GM23338 (cell line): ENCODE results near the gene KRT71. TPM values are rescaled to one million over a fixed set of nuclear protein-coding genes. Genes with fewer than 3 reads are reported as not detected.

Source experiments
- ATAC-seq: fragments of 200-7000 bp; cut with Tn5 transposase; 3 replicates; pipeline ENCODE4 v1.9.1; 2020
- DNase-seq: peaks from one replicate; pipeline ENCODE4 v3.0.0-alpha.2; 2015; ENCODE audit warnings: low spot score
- H2AFZ ChIP-seq: fragments of 200-600 bp; sonication (generic); 2 replicates; pipeline ENCODE4 v1.8.0; 2016; ENCODE audit warnings: antibody characterized with exemption, mild to moderate bottlenecking, moderate library complexity
- H3F3A ChIP-seq: fragments of 200-600 bp; sonication (generic); replicated peaks from 2 replicates; pipeline ENCODE4 v1.8.0; 2017; ENCODE audit warnings: antibody characterized with exemption, mixed run types, low read depth
- H3K27ac ChIP-seq: fragments of 200-600 bp; sonication (generic); 2 replicates; pipeline ENCODE4 v1.6.1; 2016; ENCODE audit warnings: low read depth
- H3K27me3 ChIP-seq: fragments of 200-600 bp; sonication (generic); 2 replicates; pipeline ENCODE4 v1.8.0; 2016; ENCODE audit warnings: mild to moderate bottlenecking, mixed run types, moderate library complexity; ENCODE audit not compliant: insufficient read depth
- H3K36me3 ChIP-seq: fragments of 200-600 bp; sonication (generic); 2 replicates; pipeline ENCODE4 v1.8.0; 2016; ENCODE audit warnings: mild to moderate bottlenecking; ENCODE audit not compliant: insufficient read depth
- H3K4me1 ChIP-seq: fragments of 200-600 bp; sonication (generic); 2 replicates; pipeline ENCODE4 v1.8.0; 2016; ENCODE audit warnings: mild to moderate bottlenecking, moderate library complexity; ENCODE audit not compliant: insufficient read depth
- H3K4me2 ChIP-seq: fragments of 200-600 bp; sonication (generic); 2 replicates; pipeline ENCODE4 v1.7.1; 2017; ENCODE audit warnings: mixed run types
- H3K4me3 ChIP-seq: fragments of 200-600 bp; sonication (generic); 2 replicates; pipeline ENCODE4 v1.6.1; 2016; ENCODE audit warnings: mixed run types
- H3K79me2 ChIP-seq: fragments of 200-600 bp; sonication (generic); replicated peaks from 2 replicates; pipeline ENCODE4 v1.8.0; 2017; ENCODE audit warnings: mild to moderate bottlenecking; ENCODE audit not compliant: insufficient read depth
- H3K9me2 ChIP-seq: fragments of 200-600 bp; sonication (generic); 2 replicates; pipeline ENCODE4 v1.8.0; 2017; ENCODE audit not compliant: insufficient read depth
- H4K20me1 ChIP-seq: fragments of 200-600 bp; sonication (generic); replicated peaks from 2 replicates; pipeline ENCODE4 v1.8.0; 2017; ENCODE audit warnings: mild to moderate bottlenecking; ENCODE audit not compliant: insufficient read depth
- H3K27ac Mint-ChIP-seq: 2 replicates; pipeline ENCODE4 v1.8.0; 2020; ENCODE audit warnings: inconsistent platforms, mild to moderate bottlenecking, moderate library complexity, mixed read lengths
- H3K27me3 Mint-ChIP-seq: 3 replicates; pipeline ENCODE4 v1.8.0; 2022; ENCODE audit warnings: low read depth, mild to moderate bottlenecking, moderate library complexity, mixed read lengths, inconsistent platforms; ENCODE audit not compliant: insufficient read depth, poor library complexity
- H3K36me3 Mint-ChIP-seq: 3 replicates; pipeline ENCODE4 v1.8.0; 2021; ENCODE audit warnings: low read depth, mild to moderate bottlenecking, inconsistent platforms, moderate library complexity, mixed read lengths
- H3K4me1 Mint-ChIP-seq: 3 replicates; pipeline ENCODE4 v1.8.0; 2020; ENCODE audit warnings: mild to moderate bottlenecking, inconsistent platforms, mixed read lengths
- H3K4me3 Mint-ChIP-seq: 3 replicates; pipeline ENCODE4 v1.8.0; 2021; ENCODE audit warnings: moderate library complexity, mild to moderate bottlenecking, inconsistent platforms, mixed read lengths
- H3K9me3 Mint-ChIP-seq: 3 replicates; pipeline ENCODE4 v1.8.0; 2020; ENCODE audit warnings: moderate library complexity, mild to moderate bottlenecking, inconsistent platforms, mixed read lengths
- CREB1 ChIP-seq: fragments of 250-450 bp; sonication (Bioruptor Pico); IDR thresholded peaks from 2 replicates; pipeline ENCODE4 v1.5.0; 2020; ENCODE audit warnings: low read depth, mild to moderate bottlenecking, moderate library complexity
- CTCF ChIP-seq, 2 experiments: fragments of 200-600 bp in 1 of 2; sonication (generic) in 1 of 2; conservative IDR thresholded peaks; 2 replicates each; pipeline versions ENCODE4 v1.5.1 to v1.6.1; 2016 to 2017; ENCODE audit warnings: antibody characterized with exemption in 2 of 2, low read depth in 2 of 2, mild to moderate bottlenecking in 2 of 2, moderate library complexity in 1 of 2
- EZH2 ChIP-seq: fragments of 200-600 bp; sonication (generic); IDR thresholded peaks from one replicate; pipeline ENCODE4 v1.8.0; 2017; ENCODE audit warnings: antibody characterized with exemption, mild to moderate bottlenecking, low read depth; ENCODE audit not compliant: unreplicated experiment
- EZH2phosphoT487 ChIP-seq: fragments of 200-600 bp; sonication (generic); IDR thresholded peaks from one replicate; pipeline ENCODE4 v1.8.1; 2018; ENCODE audit warnings: antibody characterized with exemption; ENCODE audit not compliant: unreplicated experiment
- JUNB ChIP-seq: IDR thresholded peaks from one replicate; pipeline ENCODE4 v1.6.1; 2016; ENCODE audit warnings: antibody characterized with exemption; ENCODE audit not compliant: unreplicated experiment
- NANOG ChIP-seq: IDR thresholded peaks from 2 replicates; pipeline ENCODE4 v1.6.1; 2016; ENCODE audit warnings: antibody characterized with exemption, borderline replicate concordance
- POLR2AphosphoS5 ChIP-seq: IDR thresholded peaks from 2 replicates; pipeline ENCODE4 v1.6.1; 2016; ENCODE audit warnings: antibody characterized with exemption, low read depth
- STAT1 ChIP-seq: IDR thresholded peaks from one replicate; pipeline ENCODE4 v1.6.1; 2016; ENCODE audit warnings: antibody characterized with exemption; ENCODE audit not compliant: unreplicated experiment
- ZNF114 ChIP-seq: fragments of 250-450 bp; sonication (Bioruptor Pico); IDR thresholded peaks from 2 replicates; pipeline ENCODE4 v1.5.0; 2020; ENCODE audit warnings: mild to moderate bottlenecking, moderate library complexity
- ZNF331 ChIP-seq: fragments of 250-450 bp; sonication (Bioruptor Pico); IDR thresholded peaks from 2 replicates; pipeline ENCODE4 v1.5.0; 2020; ENCODE audit warnings: low read depth, mild to moderate bottlenecking, moderate library complexity
- polyA plus RNA-seq: library from polyadenylated mRNA; unstranded; fragments of >200 nt; fragmentation: Nextera tagmentation; extraction: Ambion mirVana; gene quantifications from 2 replicates; pipeline ENCODE4 v1.2.1, GENCODE V29; 2016
- total RNA-seq: library from RNA; depleted of rRNA; stranded (reverse); fragments of >200 nt; shearing (Covaris generic); gene quantifications from 2 replicates; pipeline ENCODE4 v1.2.3, GENCODE V29; 2014
- TF ChIP-seq, protein P1 (sequence below): IDR thresholded peaks from 2 replicates; pipeline ENCODE4 v1.6.1; 2016; ENCODE audit warnings: antibody characterized with exemption
- TF ChIP-seq, protein P2 (sequence below): IDR thresholded peaks from one replicate; pipeline ENCODE4 v1.6.1; 2018; ENCODE audit warnings: antibody characterized with exemption; ENCODE audit not compliant: unreplicated experiment
- TF ChIP-seq, protein P3 (sequence below): fragments of 250-450 bp; sonication (Bioruptor Pico); IDR thresholded peaks from 2 replicates; pipeline ENCODE4 v1.5.0; 2020; ENCODE audit warnings: mild to moderate bottlenecking, moderate library complexity

Gene KRT71
- total and polyA plus RNA-seq, 2 experiments from 2014 or later: not detected

DNA sequence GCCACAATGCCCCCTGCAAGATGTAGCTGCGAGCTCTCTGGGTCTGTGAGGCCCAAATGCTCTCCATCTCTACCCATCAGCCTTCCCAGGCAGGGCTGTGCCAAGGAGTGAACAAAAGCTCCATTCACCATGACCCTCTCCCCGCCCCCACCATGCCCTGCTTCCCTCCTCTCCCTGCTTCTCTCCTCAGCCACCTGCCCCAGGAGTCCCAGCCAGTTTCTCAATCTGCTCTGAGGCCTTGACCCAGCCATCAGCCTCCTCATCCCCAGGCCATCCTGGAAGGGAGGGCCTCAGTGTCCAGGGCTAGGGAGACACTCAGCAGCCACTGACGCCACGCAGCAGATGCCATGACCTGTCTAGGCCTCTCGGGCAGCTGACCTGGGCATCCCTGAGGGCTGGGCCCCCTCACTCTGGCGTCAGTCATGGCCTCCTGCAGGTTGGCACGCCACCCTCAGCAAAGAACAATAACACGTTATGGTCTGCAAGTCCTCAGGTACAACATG lies 24.3 kb downstream of the KRT71 start:
- no peak overlapping the region for H3K4me3 Mint-ChIP-seq
- H3K4me2 ChIP-seq: no peak overlapping the region
- H3K27ac ChIP-seq: no peak overlapping the region
- H3K27me3 ChIP-seq: no peaks in the 10 kb centered on the region
- no peaks in the 10 kb centered on the region for H3K4me1 ChIP-seq
- no peaks in the 10 kb centered on the region for H4K20me1 ChIP-seq
- no peaks in the 10 kb centered on the region for H3K36me3 Mint-ChIP-seq
- H3K9me3 Mint-ChIP-seq: no peaks in the 10 kb centered on the region
- H3K79me2 ChIP-seq: no peaks in the 10 kb centered on the region
- no peak overlapping the region for H2AFZ ChIP-seq
- no peaks in the 10 kb centered on the region for H3F3A ChIP-seq
- ATAC-seq (no peak), DNase-seq (no peak)
- no peaks in the 10 kb centered on the region for H3K9me2 ChIP-seq
- TF ChIP-seq ZNF114 (CRISPR knock-in tag) (no peak), NANOG (no peak), JUNB (no peak), CTCF (conservative IDR thresholded peaks at IDR 0.05; ENCODE audit: low read depth in 2 of 2) (no peak), CREB1 (CRISPR knock-in tag) (no peak), POLR2AphosphoS5 (no peak), STAT1 (no peak), EZH2phosphoT487 (no peak), ZNF331 (no peak), EZH2 (no peak)
- TF ChIP-seq, protein P1, sequence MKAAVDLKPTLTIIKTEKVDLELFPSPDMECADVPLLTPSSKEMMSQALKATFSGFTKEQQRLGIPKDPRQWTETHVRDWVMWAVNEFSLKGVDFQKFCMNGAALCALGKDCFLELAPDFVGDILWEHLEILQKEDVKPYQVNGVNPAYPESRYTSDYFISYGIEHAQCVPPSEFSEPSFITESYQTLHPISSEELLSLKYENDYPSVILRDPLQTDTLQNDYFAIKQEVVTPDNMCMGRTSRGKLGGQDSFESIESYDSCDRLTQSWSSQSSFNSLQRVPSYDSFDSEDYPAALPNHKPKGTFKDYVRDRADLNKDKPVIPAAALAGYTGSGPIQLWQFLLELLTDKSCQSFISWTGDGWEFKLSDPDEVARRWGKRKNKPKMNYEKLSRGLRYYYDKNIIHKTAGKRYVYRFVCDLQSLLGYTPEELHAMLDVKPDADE: no peak
- TF ChIP-seq, protein P2, sequence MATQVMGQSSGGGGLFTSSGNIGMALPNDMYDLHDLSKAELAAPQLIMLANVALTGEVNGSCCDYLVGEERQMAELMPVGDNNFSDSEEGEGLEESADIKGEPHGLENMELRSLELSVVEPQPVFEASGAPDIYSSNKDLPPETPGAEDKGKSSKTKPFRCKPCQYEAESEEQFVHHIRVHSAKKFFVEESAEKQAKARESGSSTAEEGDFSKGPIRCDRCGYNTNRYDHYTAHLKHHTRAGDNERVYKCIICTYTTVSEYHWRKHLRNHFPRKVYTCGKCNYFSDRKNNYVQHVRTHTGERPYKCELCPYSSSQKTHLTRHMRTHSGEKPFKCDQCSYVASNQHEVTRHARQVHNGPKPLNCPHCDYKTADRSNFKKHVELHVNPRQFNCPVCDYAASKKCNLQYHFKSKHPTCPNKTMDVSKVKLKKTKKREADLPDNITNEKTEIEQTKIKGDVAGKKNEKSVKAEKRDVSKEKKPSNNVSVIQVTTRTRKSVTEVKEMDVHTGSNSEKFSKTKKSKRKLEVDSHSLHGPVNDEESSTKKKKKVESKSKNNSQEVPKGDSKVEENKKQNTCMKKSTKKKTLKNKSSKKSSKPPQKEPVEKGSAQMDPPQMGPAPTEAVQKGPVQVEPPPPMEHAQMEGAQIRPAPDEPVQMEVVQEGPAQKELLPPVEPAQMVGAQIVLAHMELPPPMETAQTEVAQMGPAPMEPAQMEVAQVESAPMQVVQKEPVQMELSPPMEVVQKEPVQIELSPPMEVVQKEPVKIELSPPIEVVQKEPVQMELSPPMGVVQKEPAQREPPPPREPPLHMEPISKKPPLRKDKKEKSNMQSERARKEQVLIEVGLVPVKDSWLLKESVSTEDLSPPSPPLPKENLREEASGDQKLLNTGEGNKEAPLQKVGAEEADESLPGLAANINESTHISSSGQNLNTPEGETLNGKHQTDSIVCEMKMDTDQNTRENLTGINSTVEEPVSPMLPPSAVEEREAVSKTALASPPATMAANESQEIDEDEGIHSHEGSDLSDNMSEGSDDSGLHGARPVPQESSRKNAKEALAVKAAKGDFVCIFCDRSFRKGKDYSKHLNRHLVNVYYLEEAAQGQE: no peak
- TF ChIP-seq, protein P3, sequence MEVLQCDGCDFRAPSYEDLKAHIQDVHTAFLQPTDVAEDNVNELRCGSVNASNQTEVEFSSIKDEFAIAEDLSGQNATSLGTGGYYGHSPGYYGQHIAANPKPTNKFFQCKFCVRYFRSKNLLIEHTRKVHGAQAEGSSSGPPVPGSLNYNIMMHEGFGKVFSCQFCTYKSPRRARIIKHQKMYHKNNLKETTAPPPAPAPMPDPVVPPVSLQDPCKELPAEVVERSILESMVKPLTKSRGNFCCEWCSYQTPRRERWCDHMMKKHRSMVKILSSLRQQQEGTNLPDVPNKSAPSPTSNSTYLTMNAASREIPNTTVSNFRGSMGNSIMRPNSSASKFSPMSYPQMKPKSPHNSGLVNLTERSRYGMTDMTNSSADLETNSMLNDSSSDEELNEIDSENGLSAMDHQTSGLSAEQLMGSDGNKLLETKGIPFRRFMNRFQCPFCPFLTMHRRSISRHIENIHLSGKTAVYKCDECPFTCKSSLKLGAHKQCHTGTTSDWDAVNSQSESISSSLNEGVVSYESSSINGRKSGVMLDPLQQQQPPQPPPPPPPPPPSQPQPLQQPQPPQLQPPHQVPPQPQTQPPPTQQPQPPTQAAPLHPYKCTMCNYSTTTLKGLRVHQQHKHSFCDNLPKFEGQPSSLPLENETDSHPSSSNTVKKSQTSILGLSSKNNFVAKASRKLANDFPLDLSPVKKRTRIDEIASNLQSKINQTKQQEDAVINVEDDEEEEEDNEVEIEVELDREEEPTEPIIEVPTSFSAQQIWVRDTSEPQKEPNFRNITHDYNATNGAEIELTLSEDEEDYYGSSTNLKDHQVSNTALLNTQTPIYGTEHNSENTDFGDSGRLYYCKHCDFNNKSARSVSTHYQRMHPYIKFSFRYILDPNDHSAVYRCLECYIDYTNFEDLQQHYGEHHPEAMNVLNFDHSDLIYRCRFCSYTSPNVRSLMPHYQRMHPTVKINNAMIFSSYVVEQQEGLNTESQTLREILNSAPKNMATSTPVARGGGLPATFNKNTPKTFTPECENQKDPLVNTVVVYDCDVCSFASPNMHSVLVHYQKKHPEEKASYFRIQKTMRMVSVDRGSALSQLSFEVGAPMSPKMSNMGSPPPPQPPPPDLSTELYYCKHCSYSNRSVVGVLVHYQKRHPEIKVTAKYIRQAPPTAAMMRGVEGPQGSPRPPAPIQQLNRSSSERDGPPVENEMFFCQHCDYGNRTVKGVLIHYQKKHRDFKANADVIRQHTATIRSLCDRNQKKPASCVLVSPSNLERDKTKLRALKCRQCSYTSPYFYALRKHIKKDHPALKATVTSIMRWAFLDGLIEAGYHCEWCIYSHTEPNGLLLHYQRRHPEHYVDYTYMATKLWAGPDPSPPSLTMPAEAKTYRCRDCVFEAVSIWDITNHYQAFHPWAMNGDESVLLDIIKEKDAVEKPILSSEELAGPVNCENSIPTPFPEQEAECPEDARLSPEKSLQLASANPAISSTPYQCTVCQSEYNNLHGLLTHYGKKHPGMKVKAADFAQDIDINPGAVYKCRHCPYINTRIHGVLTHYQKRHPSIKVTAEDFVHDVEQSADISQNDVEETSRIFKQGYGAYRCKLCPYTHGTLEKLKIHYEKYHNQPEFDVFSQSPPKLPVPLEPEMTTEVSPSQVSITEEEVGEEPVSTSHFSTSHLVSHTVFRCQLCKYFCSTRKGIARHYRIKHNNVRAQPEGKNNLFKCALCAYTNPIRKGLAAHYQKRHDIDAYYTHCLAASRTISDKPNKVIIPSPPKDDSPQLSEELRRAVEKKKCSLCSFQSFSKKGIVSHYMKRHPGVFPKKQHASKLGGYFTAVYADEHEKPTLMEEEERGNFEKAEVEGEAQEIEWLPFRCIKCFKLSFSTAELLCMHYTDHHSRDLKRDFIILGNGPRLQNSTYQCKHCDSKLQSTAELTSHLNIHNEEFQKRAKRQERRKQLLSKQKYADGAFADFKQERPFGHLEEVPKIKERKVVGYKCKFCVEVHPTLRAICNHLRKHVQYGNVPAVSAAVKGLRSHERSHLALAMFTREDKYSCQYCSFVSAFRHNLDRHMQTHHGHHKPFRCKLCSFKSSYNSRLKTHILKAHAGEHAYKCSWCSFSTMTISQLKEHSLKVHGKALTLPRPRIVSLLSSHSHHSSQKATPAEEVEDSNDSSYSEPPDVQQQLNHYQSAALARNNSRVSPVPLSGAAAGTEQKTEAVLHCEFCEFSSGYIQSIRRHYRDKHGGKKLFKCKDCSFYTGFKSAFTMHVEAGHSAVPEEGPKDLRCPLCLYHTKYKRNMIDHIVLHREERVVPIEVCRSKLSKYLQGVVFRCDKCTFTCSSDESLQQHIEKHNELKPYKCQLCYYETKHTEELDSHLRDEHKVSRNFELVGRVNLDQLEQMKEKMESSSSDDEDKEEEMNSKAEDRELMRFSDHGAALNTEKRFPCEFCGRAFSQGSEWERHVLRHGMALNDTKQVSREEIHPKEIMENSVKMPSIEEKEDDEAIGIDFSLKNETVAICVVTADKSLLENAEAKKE (CRISPR knock-in tag): no peak
- H3K27me3 Mint-ChIP-seq: peaks cover 4% of the 10 kb centered on the region
- no peak overlapping the region for H3K4me3 ChIP-seq
- no peaks in the 10 kb centered on the region for H3K36me3 ChIP-seq
- H3K4me1 Mint-ChIP-seq: no peaks in the 10 kb centered on the region
- no peak overlapping the region for H3K27ac Mint-ChIP-seq
